K562 (cell line): Measurements from ENCODE around the gene POMGNT2. TPM values are rescaled to one million over a fixed set of nuclear protein-coding genes. Genes with fewer than 3 reads are reported as not detected.
A peak's percentile ranks its signal among the peaks of the same experiment; 100 is the strongest.

Source experiments
- FOXJ2 ChIP-seq: fragments of 200-800 bp; sonication (Bioruptor generic); IDR thresholded peaks from 2 replicates; pipeline ENCODE4 v1.6.1; 2016; ENCODE audit warnings: missing genetic modification characterization, missing compliant biosample characterization
- RNF2 ChIP-seq: sonication (generic); IDR thresholded peaks from 2 replicates; pipeline ENCODE4 v1.6.1; 2016
- SRSF3 ChIP-seq: fragments of 200-400 bp; formaldehyde crosslinking; IDR thresholded peaks from 2 replicates; pipeline ENCODE4 v1.6.1; 2016; ENCODE audit warnings: mild to moderate bottlenecking, low read length, moderate library complexity; ENCODE audit not compliant: insufficient read depth
- ZFP30 ChIP-seq: fragments of 250-450 bp; sonication (Bioruptor Pico); IDR thresholded peaks from 2 replicates; pipeline ENCODE4 v1.8.0; 2022; ENCODE audit warnings: moderate library complexity, mild to moderate bottlenecking, inconsistent platforms, borderline replicate concordance
- ZNF253 ChIP-seq: fragments of 250-450 bp; sonication (Bioruptor Pico); conservative IDR thresholded peaks from 2 replicates; pipeline ENCODE4 v1.6.1; 2021; ENCODE audit warnings: mild to moderate bottlenecking
- ZNF445 ChIP-seq: fragments of 250-450 bp; sonication (Bioruptor Pico); IDR thresholded peaks from 2 replicates; pipeline ENCODE4 v1.4.0; 2020; ENCODE audit warnings: low read depth, mild to moderate bottlenecking, moderate library complexity
- polyA plus RNA-seq, 8 experiments: library from polyadenylated mRNA; depleted of rRNA in 4 of 8; stranded (reverse) in 5 of 8; unstranded in 3 of 8; fragments of >200 nt; fragmentation: Nextera tagmentation in 2 of 8; fragmentation: Illumina TruSeq in 1 of 8; extraction: Ambion mirVana in 2 of 8; extraction: Trizol in 1 of 8; gene quantifications; 2 replicates each; pipeline versions ENCODE4 v1.2.1 to v1.2.3, GENCODE V29; 2011 to 2014; ENCODE audit warnings: inconsistent platforms in 1 of 8, missing spikeins in 1 of 8
- total RNA-seq, 7 experiments: library from RNA; depleted of rRNA in 6 of 7; stranded (reverse); fragments of >200 nt in 6 of 7; fragmentation: Illumina TruSeq in 2 of 7; extraction: Trizol in 2 of 7; gene quantifications; 2 replicates each; pipeline versions ENCODE4 v1.2.1 to v1.2.3, GENCODE V29; 2011 to 2021; ENCODE audit warnings: low replicate concordance in 1 of 7
- TF ChIP-seq, protein P1 (sequence below), 2 experiments: fragments of 450-650 bp; formaldehyde crosslinking in 1 of 2; IDR thresholded peaks; 2 replicates each; pipeline versions ENCODE4 v1.4.0 to v1.6.1; 2014 to 2020; ENCODE audit warnings: mild to moderate bottlenecking in 2 of 2, borderline replicate concordance in 1 of 2, low read depth in 1 of 2
- TF ChIP-seq, protein P2 (sequence below): fragments of 450-650 bp; IDR thresholded peaks from 2 replicates; pipeline ENCODE4 v1.6.1; 2016; ENCODE audit warnings: low read depth
- TF ChIP-seq, protein P3 (sequence below): sonication (generic); formaldehyde crosslinking; IDR thresholded peaks from 2 replicates; pipeline ENCODE4 v1.8.0; 2022; ENCODE audit warnings: missing genetic modification reagents, mild to moderate bottlenecking, moderate library complexity, borderline replicate concordance

The POMGNT2 gene
- total and polyA plus RNA-seq, 9 of the 15 experiments (the other 6 are each of a cell fraction or from before 2014, with no cell fraction given), result 0.65 to 14.1 (median 10.3) TPM

DNA sequence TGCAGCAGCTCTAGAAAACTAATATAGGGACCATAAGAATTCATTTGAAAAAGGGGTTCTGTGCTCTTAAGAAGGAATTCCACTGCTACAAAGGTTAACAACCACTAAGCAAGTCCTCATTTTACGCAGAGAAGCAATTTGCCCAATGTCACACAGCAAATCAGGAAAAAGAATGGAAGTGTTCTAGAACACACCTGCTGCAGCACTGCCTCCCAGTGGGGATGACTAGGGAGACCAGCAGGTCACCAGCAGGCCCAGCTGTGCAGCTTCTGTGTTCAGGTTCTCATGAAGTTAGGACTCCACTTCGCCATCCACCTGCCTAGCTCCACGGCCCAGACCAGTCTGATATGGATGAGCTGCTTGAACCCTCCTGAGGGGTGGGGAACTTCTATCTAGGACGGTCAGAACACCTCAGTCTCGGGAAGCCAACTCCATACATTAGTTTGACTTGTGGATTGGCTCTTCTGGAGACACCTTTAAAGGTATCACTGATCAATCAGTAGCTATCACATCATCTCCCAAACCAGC, 18.6 kb downstream of the POMGNT2 start (continued):
- TF ChIP-seq, protein P1, sequence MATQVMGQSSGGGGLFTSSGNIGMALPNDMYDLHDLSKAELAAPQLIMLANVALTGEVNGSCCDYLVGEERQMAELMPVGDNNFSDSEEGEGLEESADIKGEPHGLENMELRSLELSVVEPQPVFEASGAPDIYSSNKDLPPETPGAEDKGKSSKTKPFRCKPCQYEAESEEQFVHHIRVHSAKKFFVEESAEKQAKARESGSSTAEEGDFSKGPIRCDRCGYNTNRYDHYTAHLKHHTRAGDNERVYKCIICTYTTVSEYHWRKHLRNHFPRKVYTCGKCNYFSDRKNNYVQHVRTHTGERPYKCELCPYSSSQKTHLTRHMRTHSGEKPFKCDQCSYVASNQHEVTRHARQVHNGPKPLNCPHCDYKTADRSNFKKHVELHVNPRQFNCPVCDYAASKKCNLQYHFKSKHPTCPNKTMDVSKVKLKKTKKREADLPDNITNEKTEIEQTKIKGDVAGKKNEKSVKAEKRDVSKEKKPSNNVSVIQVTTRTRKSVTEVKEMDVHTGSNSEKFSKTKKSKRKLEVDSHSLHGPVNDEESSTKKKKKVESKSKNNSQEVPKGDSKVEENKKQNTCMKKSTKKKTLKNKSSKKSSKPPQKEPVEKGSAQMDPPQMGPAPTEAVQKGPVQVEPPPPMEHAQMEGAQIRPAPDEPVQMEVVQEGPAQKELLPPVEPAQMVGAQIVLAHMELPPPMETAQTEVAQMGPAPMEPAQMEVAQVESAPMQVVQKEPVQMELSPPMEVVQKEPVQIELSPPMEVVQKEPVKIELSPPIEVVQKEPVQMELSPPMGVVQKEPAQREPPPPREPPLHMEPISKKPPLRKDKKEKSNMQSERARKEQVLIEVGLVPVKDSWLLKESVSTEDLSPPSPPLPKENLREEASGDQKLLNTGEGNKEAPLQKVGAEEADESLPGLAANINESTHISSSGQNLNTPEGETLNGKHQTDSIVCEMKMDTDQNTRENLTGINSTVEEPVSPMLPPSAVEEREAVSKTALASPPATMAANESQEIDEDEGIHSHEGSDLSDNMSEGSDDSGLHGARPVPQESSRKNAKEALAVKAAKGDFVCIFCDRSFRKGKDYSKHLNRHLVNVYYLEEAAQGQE (IDR thresholded peaks at IDR 0.05; ENCODE audit: borderline replicate concordance), result peak; percentile 13; the same call in 1 of the 2 replicates
- TF ChIP-seq, protein P1 (CRISPR knock-in tag; IDR thresholded peaks at IDR 0.05; ENCODE audit: low read depth), result no peak
- TF ChIP-seq RNF2, result no peak
- TF ChIP-seq, protein P2, sequence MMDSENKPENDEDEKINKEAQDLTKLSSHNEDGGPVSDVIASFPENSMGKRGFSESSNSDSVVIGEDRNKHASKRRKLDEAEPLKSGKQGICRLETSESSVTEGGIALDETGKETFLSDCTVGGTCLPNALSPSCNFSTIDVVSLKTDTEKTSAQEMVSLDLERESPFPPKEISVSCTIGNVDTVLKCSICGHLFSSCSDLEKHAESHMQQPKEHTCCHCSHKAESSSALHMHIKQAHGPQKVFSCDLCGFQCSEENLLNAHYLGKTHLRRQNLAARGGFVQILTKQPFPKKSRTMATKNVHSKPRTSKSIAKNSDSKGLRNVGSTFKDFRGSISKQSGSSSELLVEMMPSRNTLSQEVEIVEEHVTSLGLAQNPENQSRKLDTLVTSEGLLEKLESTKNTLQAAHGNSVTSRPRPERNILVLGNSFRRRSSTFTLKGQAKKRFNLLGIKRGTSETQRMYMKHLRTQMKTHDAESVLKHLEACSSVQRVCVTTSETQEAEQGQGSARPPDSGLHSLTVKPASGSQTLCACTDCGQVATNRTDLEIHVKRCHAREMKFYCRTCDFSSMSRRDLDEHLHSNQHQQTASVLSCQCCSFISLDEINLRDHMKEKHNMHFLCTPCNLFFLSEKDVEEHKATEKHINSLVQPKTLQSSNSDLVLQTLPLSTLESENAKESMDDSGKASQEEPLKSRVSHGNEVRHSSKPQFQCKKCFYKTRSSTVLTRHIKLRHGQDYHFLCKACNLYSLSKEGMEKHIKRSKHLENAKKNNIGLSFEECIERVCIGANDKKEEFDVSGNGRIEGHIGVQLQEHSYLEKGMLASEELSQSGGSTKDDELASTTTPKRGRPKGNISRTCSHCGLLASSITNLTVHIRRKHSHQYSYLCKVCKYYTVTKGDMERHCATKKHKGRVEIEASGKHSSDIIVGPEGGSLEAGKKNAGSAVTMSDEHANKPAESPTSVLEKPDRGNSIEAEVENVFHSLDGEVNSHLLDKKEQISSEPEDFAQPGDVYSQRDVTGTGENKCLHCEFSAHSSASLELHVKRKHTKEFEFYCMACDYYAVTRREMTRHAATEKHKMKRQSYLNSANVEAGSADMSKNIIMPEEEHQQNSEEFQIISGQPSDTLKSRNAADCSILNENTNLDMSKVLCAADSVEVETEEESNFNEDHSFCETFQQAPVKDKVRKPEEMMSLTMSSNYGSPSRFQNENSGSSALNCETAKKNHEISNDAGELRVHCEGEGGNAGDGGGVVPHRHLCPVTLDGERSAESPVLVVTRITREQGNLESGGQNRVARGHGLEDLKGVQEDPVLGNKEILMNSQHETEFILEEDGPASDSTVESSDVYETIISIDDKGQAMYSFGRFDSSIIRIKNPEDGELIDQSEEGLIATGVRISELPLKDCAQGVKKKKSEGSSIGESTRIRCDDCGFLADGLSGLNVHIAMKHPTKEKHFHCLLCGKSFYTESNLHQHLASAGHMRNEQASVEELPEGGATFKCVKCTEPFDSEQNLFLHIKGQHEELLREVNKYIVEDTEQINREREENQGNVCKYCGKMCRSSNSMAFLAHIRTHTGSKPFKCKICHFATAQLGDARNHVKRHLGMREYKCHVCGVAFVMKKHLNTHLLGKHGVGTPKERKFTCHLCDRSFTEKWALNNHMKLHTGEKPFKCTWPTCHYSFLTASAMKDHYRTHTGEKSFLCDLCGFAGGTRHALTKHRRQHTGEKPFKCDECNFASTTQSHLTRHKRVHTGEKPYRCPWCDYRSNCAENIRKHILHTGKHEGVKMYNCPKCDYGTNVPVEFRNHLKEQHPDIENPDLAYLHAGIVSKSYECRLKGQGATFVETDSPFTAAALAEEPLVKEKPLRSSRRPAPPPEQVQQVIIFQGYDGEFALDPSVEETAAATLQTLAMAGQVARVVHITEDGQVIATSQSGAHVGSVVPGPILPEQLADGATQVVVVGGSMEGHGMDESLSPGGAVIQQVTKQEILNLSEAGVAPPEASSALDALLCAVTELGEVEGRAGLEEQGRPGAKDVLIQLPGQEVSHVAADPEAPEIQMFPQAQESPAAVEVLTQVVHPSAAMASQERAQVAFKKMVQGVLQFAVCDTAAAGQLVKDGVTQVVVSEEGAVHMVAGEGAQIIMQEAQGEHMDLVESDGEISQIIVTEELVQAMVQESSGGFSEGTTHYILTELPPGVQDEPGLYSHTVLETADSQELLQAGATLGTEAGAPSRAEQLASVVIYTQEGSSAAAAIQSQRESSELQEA, result no peak
- no peak for TF ChIP-seq FOXJ2 (tag)
- no peak for TF ChIP-seq SRSF3
- no peak for TF ChIP-seq ZNF253 (CRISPR knock-in tag)
- TF ChIP-seq, protein P3, sequence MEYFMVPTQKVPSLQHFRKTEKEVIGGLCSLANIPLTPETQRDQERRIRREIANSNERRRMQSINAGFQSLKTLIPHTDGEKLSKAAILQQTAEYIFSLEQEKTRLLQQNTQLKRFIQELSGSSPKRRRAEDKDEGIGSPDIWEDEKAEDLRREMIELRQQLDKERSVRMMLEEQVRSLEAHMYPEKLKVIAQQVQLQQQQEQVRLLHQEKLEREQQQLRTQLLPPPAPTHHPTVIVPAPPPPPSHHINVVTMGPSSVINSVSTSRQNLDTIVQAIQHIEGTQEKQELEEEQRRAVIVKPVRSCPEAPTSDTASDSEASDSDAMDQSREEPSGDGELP (CRISPR knock-in tag), result peak; percentile 45; the same call in 1 of the 2 replicates
- no peak for TF ChIP-seq ZNF445 (CRISPR knock-in tag)
- TF ChIP-seq ZFP30 (CRISPR knock-in tag), result no peak
